Liver (tissue), 9 donors: Measurements from ENCODE around the gene EIF3F. TPM values are rescaled to one million over a fixed set of nuclear protein-coding genes. Genes with fewer than 3 reads are reported as not detected.
A peak's percentile ranks its signal among the peaks of the same experiment; 100 is the strongest.

Source experiments
- DNase-seq: peaks from one replicate; pipeline ENCODE4 v3.0.0-alpha.2; 2017; ENCODE audit warnings: low spot score
- H3K27ac ChIP-seq, 2 donors: one replicate each; pipeline ENCODE4 v1.7.0; 2013; ENCODE audit warnings: inconsistent platforms in 2 of 2, low read length in 2 of 2, control low read depth in 1 of 2, low read depth in 1 of 2, mild to moderate bottlenecking in 1 of 2
- H3K27me3 ChIP-seq, 4 donors: one replicate each; pipeline versions ENCODE4 v1.6.1 to v1.7.0; 2013; ENCODE audit warnings: low read length in 3 of 4, inconsistent platforms in 1 of 4, mild to moderate bottlenecking in 1 of 4, moderate library complexity in 1 of 4; ENCODE audit not compliant: control insufficient read depth in 4 of 4, insufficient read depth in 4 of 4
- H3K36me3 ChIP-seq, 4 donors: one replicate each; pipeline versions ENCODE4 v1.6.1 to v1.7.0; 2013; ENCODE audit warnings: low read length in 3 of 4, mild to moderate bottlenecking in 3 of 4, low read depth in 1 of 4, moderate library complexity in 1 of 4; ENCODE audit not compliant: control insufficient read depth in 4 of 4, insufficient read depth in 3 of 4
- H3K4me1 ChIP-seq, 4 donors: one replicate each; pipeline versions ENCODE4 v1.6.1 to v1.7.0; 2013; ENCODE audit warnings: low read length in 3 of 4, mild to moderate bottlenecking in 3 of 4, moderate library complexity in 1 of 4; ENCODE audit not compliant: control insufficient read depth in 4 of 4, insufficient read depth in 4 of 4
- H3K4me3 ChIP-seq, 3 donors: one replicate each; pipeline versions ENCODE4 v1.6.1 to v1.7.0; 2013; ENCODE audit warnings: low read length in 3 of 3, control low read depth in 1 of 3, low read depth in 1 of 3, mild to moderate bottlenecking in 1 of 3
- H3K9ac ChIP-seq, 2 donors: one replicate each; pipeline ENCODE4 v1.7.0; 2013; ENCODE audit warnings: low read length in 2 of 2, mild to moderate bottlenecking in 2 of 2, moderate library complexity in 2 of 2, control low read depth in 1 of 2, low read depth in 1 of 2
- H3K9me3 ChIP-seq, 4 donors: one replicate each; pipeline versions ENCODE4 v1.6.1 to v1.7.0; 2013; ENCODE audit warnings: low read length in 3 of 4; ENCODE audit not compliant: control insufficient read depth in 4 of 4
- ATF3 ChIP-seq: IDR thresholded peaks from 2 replicates; pipeline ENCODE4 v1.6.1; 2016; ENCODE audit warnings: antibody characterized with exemption
- CTCF ChIP-seq: fragments of 150-350 bp; IDR thresholded peaks from 2 replicates; pipeline ENCODE4 v1.5.1; 2017; ENCODE audit warnings: improper control_type of control experiment, low read depth, low read length; ENCODE audit not compliant: missing input control
- FOXA2 ChIP-seq: IDR thresholded peaks from 2 replicates; pipeline ENCODE4 v1.6.1; 2016; ENCODE audit warnings: antibody characterized with exemption
- HNF4A ChIP-seq, 2 donors: conservative IDR thresholded peaks; 2 replicates each; pipeline ENCODE4 v1.6.1; 2016; ENCODE audit warnings: antibody characterized with exemption in 2 of 2, mild to moderate bottlenecking in 2 of 2
- HNF4G ChIP-seq: IDR thresholded peaks from 2 replicates; pipeline ENCODE4 v1.6.1; 2016; ENCODE audit warnings: antibody characterized with exemption
- NR2F2 ChIP-seq: IDR thresholded peaks from 2 replicates; pipeline ENCODE4 v1.6.1; 2016; ENCODE audit warnings: antibody characterized with exemption
- RAD21 ChIP-seq, 2 donors: IDR thresholded peaks; 2 replicates each; pipeline ENCODE4 v1.6.1; 2016; ENCODE audit warnings: antibody characterized with exemption in 2 of 2, mild to moderate bottlenecking in 2 of 2
- REST ChIP-seq: IDR thresholded peaks from 2 replicates; pipeline ENCODE4 v1.6.1; 2016; ENCODE audit warnings: antibody characterized with exemption, mild to moderate bottlenecking
- SP1 ChIP-seq: IDR thresholded peaks from 2 replicates; pipeline ENCODE4 v1.6.1; 2018; ENCODE audit warnings: antibody characterized with exemption, mild to moderate bottlenecking
- TAF1 ChIP-seq: conservative IDR thresholded peaks from 2 replicates; pipeline ENCODE4 v1.6.1; 2016; ENCODE audit warnings: antibody characterized with exemption, mild to moderate bottlenecking
- YY1 ChIP-seq: IDR thresholded peaks from 2 replicates; pipeline ENCODE4 v1.6.1; 2016; ENCODE audit warnings: antibody characterized with exemption, mild to moderate bottlenecking
- ZBTB33 ChIP-seq: IDR thresholded peaks from 2 replicates; pipeline ENCODE4 v1.6.1; 2016; ENCODE audit warnings: antibody characterized with exemption
- WGBS: extraction: QIAGEN DNeasy Blood & Tissue Kit; methylation state at CpG from one replicate; pipeline ENCODE4 v1.1.7; 2013; 5-methylcytosine and 5-hydroxymethylcytosine counted together
- polyA plus RNA-seq, 2 donors: library from polyadenylated mRNA; stranded (reverse) in 1 of 2; unstranded in 1 of 2; fragments of 200-250 nt in 1 of 2; fragments of >200 nt in 1 of 2; fragmentation: Nextera tagmentation in 1 of 2; extraction: Ambion mirVana in 1 of 2; gene quantifications; one replicate each; pipeline versions ENCODE4 v1.2.1 to v1.2.3, GENCODE V29; 2013 to 2015
- total RNA-seq, 2 donors: library from RNA; depleted of rRNA; stranded (reverse); fragments of >200 nt; gene quantifications; one replicate each; pipeline ENCODE4 v1.2.3, GENCODE V29; 2014
- donor health status: healthy.
- donor health status: healthy.
- donor health status: healthy.
- donor health status: healthy.
- donor health status: healthy.

EIF3F gene
- total and polyA plus RNA-seq, 4 donors, result 59.4 to 246 (median 147) TPM

GRCh38 chr11:8013833-8014232 is 26.7 kb downstream of the EIF3F start (continued):
- TF ChIP-seq REST (no peak), RAD21 (IDR thresholded peaks at IDR 0.05) (no peak), FOXA2 (no peak)

- no peaks in the 10 kb centered on the region for H3K9me3 ChIP-seq
- TF ChIP-seq HNF4G (no peak), SP1 (no peak), NR2F2 (no peak), HNF4A (conservative IDR thresholded peaks at IDR 0.05) (no peak), TAF1 (no peak), ATF3 (no peak), FOXA2 (no peak)
- H3K36me3 ChIP-seq, result no peaks in the 10 kb centered on the region
- no peak overlapping the region for H3K4me3 ChIP-seq
- peak; percentile 9 for DNase-seq
- 61% methylated on average over 4 of the region's 4 CpGs for WGBS
- H3K27ac ChIP-seq, result no peak overlapping the region
- H3K4me1 ChIP-seq, result peaks cover 5 to 20% (median 14%) of the 10 kb centered on the region in 4 donors
- peaks cover 0 to 8% (median 6%) of the 10 kb centered on the region in 4 donors for H3K27me3 ChIP-seq
- H3K9ac ChIP-seq, result no peak overlapping the region
Measured at GRCh38 chr11:8015753-8016239, 28.7 kb downstream of the EIF3F start.

- Histone ChIP-seq H3K36me3 (no peaks in the 10 kb centered on the region), H3K27me3 (peaks cover 0 to 8% (median 6%) of the 10 kb centered on the region in 4 donors), H3K9ac (no peak overlapping the region), H3K4me1 (peaks cover 5 to 20% (median 14%) of the 10 kb centered on the region in 4 donors), H3K9me3 (no peaks in the 10 kb centered on the region), H3K4me3 (no peak overlapping the region), H3K27ac (no peak overlapping the region)
- 30% methylated on average over 4 of the region's 4 CpGs for WGBS
- no peak for TF ChIP-seq CTCF
- TF ChIP-seq YY1, result no peak
- no peak for TF ChIP-seq RAD21 (IDR thresholded peaks at IDR 0.05)
- no peak for TF ChIP-seq ZBTB33
- DNase-seq, result peak; percentile 12
Measured at GRCh38 chr11:8016440-8016839, 29.3 kb downstream of the EIF3F start.
